Gastrocnemius medialis (tissue), 4 donors: Measurements from ENCODE around the gene PWWP2B. TPM values are rescaled to one million over a fixed set of nuclear protein-coding genes. Genes with fewer than 3 reads are reported as not detected.

ENCODE experiments used
- ATAC-seq, 2 donors: fragments of 150-250 bp; one replicate each; pipeline ENCODE4 v1.9.1; 2016
- DNase-seq, 2 donors: peaks; one replicate each; pipeline ENCODE4 v3.0.0-alpha.2; 2019
- H3K27ac ChIP-seq, 4 donors: fragments of 200-600 bp; sonication (generic); 1 replicate in 1 of 4; 2 replicates in 3 of 4; pipeline ENCODE4 v1.5.1; 2016 to 2018; ENCODE audit warnings: mild to moderate bottlenecking in 2 of 4, moderate library complexity in 1 of 4
- H3K27me3 ChIP-seq, 3 donors: fragments of 200-600 bp; sonication (generic) in 2 of 3; 1 replicate in 1 of 3; 2 replicates in 2 of 3; pipeline versions ENCODE4 v1.5.1 to v1.6.0; 2016 to 2019; ENCODE audit warnings: mild to moderate bottlenecking in 1 of 3, moderate library complexity in 1 of 3
- H3K36me3 ChIP-seq, 2 donors: fragments of 200-600 bp; sonication (generic) in 1 of 2; one replicate each; pipeline ENCODE4 v1.5.1; 2017 to 2018
- H3K4me1 ChIP-seq, 2 donors: fragments of 200-600 bp; sonication (generic) in 1 of 2; one replicate each; pipeline ENCODE4 v1.5.1; 2016 to 2017; ENCODE audit warnings: mild to moderate bottlenecking in 2 of 2
- H3K4me3 ChIP-seq, 4 donors: fragments of 200-600 bp; sonication (generic) in 3 of 4; 1 replicate in 1 of 4; 2 replicates in 3 of 4; pipeline ENCODE4 v1.5.1; 2016 to 2019; ENCODE audit warnings: mild to moderate bottlenecking in 2 of 4
- H3K9me3 ChIP-seq, 3 donors: fragments of 200-600 bp; sonication (generic) in 2 of 3; 1 replicate in 1 of 3; 2 replicates in 2 of 3; pipeline ENCODE4 v1.5.1; 2016 to 2019
- CTCF ChIP-seq, 5 experiments: fragments of 450-650 bp in 3 of 5; fragments of 200-600 bp in 2 of 5; sonication (generic) in 2 of 5; IDR thresholded peaks in 4 of 5; conservative IDR thresholded peaks in 1 of 5; 1 replicate in 4 of 5; 2 replicates in 1 of 5; pipeline ENCODE4 v1.5.1; 2016 to 2019; ENCODE audit warnings: antibody characterized with exemption in 5 of 5, mild to moderate bottlenecking in 3 of 5, moderate library complexity in 3 of 5
- POLR2A ChIP-seq, 2 donors: fragments of 450-650 bp; IDR thresholded peaks; one replicate each; pipeline ENCODE4 v1.6.1; 2017; ENCODE audit warnings: antibody characterized with exemption in 2 of 2, mild to moderate bottlenecking in 2 of 2, moderate library complexity in 2 of 2
- in situ Hi-C, 4 donors: fragments of 200-750 bp; cut with MboI; loops; one replicate each; pipeline versions ENCODE4 v1.15.0 to v1.8.0; 2017; ENCODE audit warnings: low sequenced_read_pairs in 4 of 4
- intact Hi-C: fragments of 100-400 bp; cut with DNase I; formaldehyde crosslinking; loops from one replicate; pipeline ENCODE4 v1.15.1; 2023; ENCODE audit warnings: low total_unique reads
- total RNA-seq, 4 donors: library from RNA; depleted of rRNA; stranded (reverse); fragments of >200 nt; gene quantifications; one replicate each; pipeline versions ENCODE4 v1.1.0 to v1.2.3, GENCODE V29; 2016

The PWWP2B gene
- total RNA-seq, 4 donors from 2014 or later, result 22.7 to 30.9 (median 24.4) TPM

- no peaks in the 10 kb centered on the region for H3K36me3 ChIP-seq
- H3K9me3 ChIP-seq, result no peaks in the 10 kb centered on the region
- DNase-seq, result no peak
- in situ Hi-C loops (no loop called here), intact Hi-C loops (no loop called here)
- no peak overlapping the region for H3K27ac ChIP-seq
- no peak for ATAC-seq
- no peak overlapping the region for H3K4me3 ChIP-seq
- no peaks in the 10 kb centered on the region for H3K27me3 ChIP-seq
- no peak for TF ChIP-seq POLR2A (IDR thresholded peaks at IDR 0.05)
- TF ChIP-seq CTCF (IDR thresholded peaks at IDR 0.05 in 4 of 5, conservative IDR thresholded peaks at IDR 0.05 in 1 of 5), result no peak
- H3K4me1 ChIP-seq, result peaks cover 7 to 11% of the 10 kb centered on the region in 2 donors
These were observed 31.0 kb downstream of the PWWP2B start for GRCh38 chr10:132427939-132428367.

GRCh38 chr10:132428486-132428995 is 31.5 kb downstream of the PWWP2B start:
- in situ Hi-C loops, result no loop called here
- no peaks in the 10 kb centered on the region for H3K9me3 ChIP-seq
- ATAC-seq (no peak), DNase-seq (no peak)
- intact Hi-C loops, result no loop called here
- no peak for TF ChIP-seq POLR2A (IDR thresholded peaks at IDR 0.05)
- TF ChIP-seq CTCF (IDR thresholded peaks at IDR 0.05 in 4 of 5, conservative IDR thresholded peaks at IDR 0.05 in 1 of 5), result no peak
- H3K4me3 ChIP-seq, result no peak overlapping the region
- H3K27ac ChIP-seq, result no peak overlapping the region
- H3K36me3 ChIP-seq, result no peaks in the 10 kb centered on the region
- H3K27me3 ChIP-seq, result no peaks in the 10 kb centered on the region
- H3K4me1 ChIP-seq, result peaks cover under 1 to 5% of the 10 kb centered on the region in 2 donors

GRCh38 chr10:132429281-132430230 is 32.6 kb downstream of the PWWP2B start:
- no peaks in the 10 kb centered on the region for H3K9me3 ChIP-seq
- no peaks in the 10 kb centered on the region for H3K27me3 ChIP-seq
- no peak overlapping the region for H3K27ac ChIP-seq
- intact Hi-C loops (no loop called here), in situ Hi-C loops (no loop called here)
- no peaks in the 10 kb centered on the region for H3K4me1 ChIP-seq
- H3K4me3 ChIP-seq, result no peak overlapping the region
- no peak for ATAC-seq
- no peak for TF ChIP-seq CTCF (IDR thresholded peaks at IDR 0.05 in 4 of 5, conservative IDR thresholded peaks at IDR 0.05 in 1 of 5)
- TF ChIP-seq POLR2A (IDR thresholded peaks at IDR 0.05), result no peak
- no peak for DNase-seq
- H3K36me3 ChIP-seq, result no peaks in the 10 kb centered on the region

- H3K9me3 ChIP-seq, result no peaks in the 10 kb centered on the region
- TF ChIP-seq CTCF (IDR thresholded peaks at IDR 0.05 in 4 of 5, conservative IDR thresholded peaks at IDR 0.05 in 1 of 5) (no peak), POLR2A (IDR thresholded peaks at IDR 0.05) (no peak)
- no peak for DNase-seq
- no peak overlapping the region for H3K4me3 ChIP-seq
- ATAC-seq, result no peak
- no peaks in the 10 kb centered on the region for H3K36me3 ChIP-seq
- no peak overlapping the region for H3K27ac ChIP-seq
- in situ Hi-C loops, result no loop called here
- no peaks in the 10 kb centered on the region for H3K27me3 ChIP-seq
- H3K4me1 ChIP-seq, result no peaks in the 10 kb centered on the region
- intact Hi-C loops, result no loop called here
These were observed 33.3 kb downstream of the PWWP2B start for GRCh38 chr10:132430231-132430743.
